ENCODE data around the gene ANGPTL2. TPM values are rescaled to one million over a fixed set of nuclear protein-coding genes. Genes with fewer than 3 reads are reported as not detected.

ANGPTL2 gene
- total RNA-seq, 4 donors from 2014 or later: 36.5 to 52.5 (median 50.8) TPM

- WGBS, 2 donors (ENCODE audit: low coverage in 1 of 2): no CpG with 5 or more reads among the region's 9 CpGs
- H3K27me3 ChIP-seq: no peaks in the 10 kb centered on the region
Measured at GRCh38 chr9:127161081-127161624, 38.7 kb upstream of the ANGPTL2 start.

GRCh38 chr9:127159949-127160610 lies 37.6 kb upstream of the ANGPTL2 start:
- 61 to 86% methylated on average over 2 to 5 of the region's 10 CpGs for WGBS, 2 donors (ENCODE audit: low coverage in 1 of 2)
- no peaks in the 10 kb centered on the region for H3K36me3 ChIP-seq
- no peak for TF ChIP-seq EP300 (IDR thresholded peaks at IDR 0.05)
- TF ChIP-seq CTCF (IDR thresholded peaks at IDR 0.05): no peak
- no peak for TF ChIP-seq POLR2A (IDR thresholded peaks at IDR 0.05)
- TF ChIP-seq POLR2AphosphoS5 (IDR thresholded peaks at IDR 0.05): no peak
- no peaks in the 10 kb centered on the region for H3K9me3 ChIP-seq
- no peaks in the 10 kb centered on the region for H3K27me3 ChIP-seq
- peaks cover 0 to 37% (median 3%) of the 10 kb centered on the region in 3 donors for H3K4me1 ChIP-seq
- no peak for ATAC-seq
- no peak overlapping the region for H3K4me3 ChIP-seq
- peak overlapping the region in 3 of 4 donors; percentile 16 to 42 (median 17) for H3K27ac ChIP-seq

More at GRCh38 chr9:127161081-127161624, 38.7 kb upstream of the ANGPTL2 start:
- ATAC-seq: no peak
- Histone ChIP-seq H3K9me3 (no peaks in the 10 kb centered on the region), H3K27ac (no peak overlapping the region), H3K4me3 (no peak overlapping the region), H3K36me3 (no peaks in the 10 kb centered on the region), H3K4me1 (peaks cover 0 to 30% (median 0%) of the 10 kb centered on the region in 3 donors)
- TF ChIP-seq POLR2AphosphoS5 (IDR thresholded peaks at IDR 0.05): no peak
- TF ChIP-seq EP300 (IDR thresholded peaks at IDR 0.05): no peak
- no peak for TF ChIP-seq CTCF (IDR thresholded peaks at IDR 0.05)
- TF ChIP-seq POLR2A (IDR thresholded peaks at IDR 0.05): no peak

GRCh38 chr9:127159325-127159801 lies 36.9 kb upstream of the ANGPTL2 start:
- H3K36me3 ChIP-seq: no peaks in the 10 kb centered on the region
- peaks cover 0 to 44% (median 5%) of the 10 kb centered on the region in 3 donors for H3K4me1 ChIP-seq
- no peak overlapping the region for H3K4me3 ChIP-seq
- no peak for TF ChIP-seq POLR2A (IDR thresholded peaks at IDR 0.05)
- peak; percentile 61 for TF ChIP-seq POLR2AphosphoS5 (IDR thresholded peaks at IDR 0.05)
- TF ChIP-seq EP300 (IDR thresholded peaks at IDR 0.05): no peak
- TF ChIP-seq CTCF (IDR thresholded peaks at IDR 0.05): peak in 2 of 4 experiments; percentile 25 to 39
- H3K27ac ChIP-seq: peak overlapping the region in 3 of 4 donors; percentile 16 to 42 (median 17)
- 36% methylated on average over 2 of the region's 5 CpGs; no CpG with 5 or more reads in 1 of the 2 donors for WGBS, 2 donors (ENCODE audit: low coverage in 1 of 2)
- H3K27me3 ChIP-seq: no peaks in the 10 kb centered on the region
- peak; percentile 60 for ATAC-seq
- no peaks in the 10 kb centered on the region for H3K9me3 ChIP-seq

DNA sequence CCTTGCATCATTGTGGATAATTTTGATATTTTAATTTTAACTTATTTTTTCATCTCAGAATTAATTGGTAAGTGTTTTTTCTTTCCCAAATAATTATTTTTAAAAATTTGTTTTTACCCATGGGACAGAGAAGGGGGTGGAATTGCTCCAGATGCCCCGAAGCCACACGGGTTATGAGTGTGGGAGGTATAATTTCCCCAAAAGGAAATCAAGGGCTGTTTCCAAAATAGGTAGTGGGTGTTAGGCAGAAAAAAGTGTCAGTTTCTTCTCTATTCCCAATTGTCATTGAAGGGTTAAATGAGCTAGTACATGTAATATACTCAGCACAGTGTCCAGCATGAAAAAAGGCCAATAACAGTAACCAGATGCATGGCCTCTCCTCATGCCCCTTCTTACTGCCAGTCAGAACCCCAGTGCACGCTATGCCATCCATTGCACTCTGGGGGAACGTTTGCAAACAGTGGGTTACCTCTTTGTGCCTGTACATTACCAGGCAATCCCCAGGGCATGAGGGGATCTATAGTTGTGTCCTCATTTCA lies 36.4 kb upstream of the ANGPTL2 start:
- H3K9me3 ChIP-seq: no peaks in the 10 kb centered on the region
- no peaks in the 10 kb centered on the region for H3K27me3 ChIP-seq
- 80 to 92% methylated on average over 3 to 4 of the region's 4 CpGs for WGBS, 2 donors (ENCODE audit: low coverage in 1 of 2)
- TF ChIP-seq POLR2A (IDR thresholded peaks at IDR 0.05): no peak
- no peak for TF ChIP-seq POLR2AphosphoS5 (IDR thresholded peaks at IDR 0.05)
- TF ChIP-seq CTCF (IDR thresholded peaks at IDR 0.05): no peak
- TF ChIP-seq EP300 (IDR thresholded peaks at IDR 0.05): no peak
- H3K27ac ChIP-seq: peak overlapping the region in 3 of 4 donors; percentile 16 to 42 (median 17)
- H3K4me3 ChIP-seq: no peak overlapping the region
- no peak for ATAC-seq
- H3K36me3 ChIP-seq: no peaks in the 10 kb centered on the region
- H3K4me1 ChIP-seq: peaks cover 0 to 49% (median 10%) of the 10 kb centered on the region in 3 donors
